Stimulated activated CD8-positive, alpha-beta memory T cell treated with anti-CD3 and anti-CD28 coated beads, Interleukin-12 subunit alpha, Interleukin-12 subunit beta, amount 100 ng/mL, for 24 hours (primary cell): ENCODE data around the gene NAAA.
"Not testable (repeated sequence)": the region's sequence is repeated elsewhere in the genome, so short reads cannot be mapped to it uniquely, and the experiment has no call there.

ENCODE experiments used
- DNase-seq: peaks from one replicate; pipeline ENCODE4 v3.0.0-alpha.2; 2020; ENCODE audit errors: extremely low read depth

Gene NAAA

GRCh38 chr4:75940692-75941253 lies at the start of gene NAAA:
NAAA (minus strand) TSS chr4:75941013; CDS start chr4:75940949, 64 bp downstream.
- peak; percentile 52 for DNase-seq

- DNase-seq = no peak
Measured at GRCh38 chr4:75989846-75990528, 49.2 kb upstream of the NAAA start.

- DNase-seq = no peak
Measured at GRCh38 chr4:75985116-75985515, 44.3 kb upstream of the NAAA start.

- DNase-seq = no peak
Measured at GRCh38 chr4:75980576-75980975, 39.8 kb upstream of the NAAA start.

- no peak for DNase-seq
Measured at GRCh38 chr4:75976177-75976576, 35.4 kb upstream of the NAAA start.

GRCh38 chr4:75973766-75974165 lies 33.0 kb upstream of the NAAA start:
- no peak for DNase-seq

GRCh38 chr4:75968084-75968483 lies 27.3 kb upstream of the NAAA start:
- DNase-seq = no peak

GRCh38 chr4:75963558-75963957 lies 22.7 kb upstream of the NAAA start:
- DNase-seq = no peak

- not testable (repeated sequence) for DNase-seq
Measured at GRCh38 chr4:75962072-75962471, 21.3 kb upstream of the NAAA start.

GRCh38 chr4:75958546-75958945 lies 17.7 kb upstream of the NAAA start:
- not testable (repeated sequence) for DNase-seq

GRCh38 chr4:75954811-75955210 lies 14.0 kb upstream of the NAAA start:
- DNase-seq = not testable (repeated sequence)

GRCh38 chr4:75953509-75953908 lies 12.7 kb upstream of the NAAA start:
- DNase-seq = no peak

- DNase-seq = no peak
Measured at GRCh38 chr4:75950213-75950815, 9.5 kb upstream of the NAAA start.

GRCh38 chr4:75948822-75949444 lies 8.1 kb upstream of the NAAA start:
- DNase-seq = no peak

- peak; percentile 51 for DNase-seq
Measured at GRCh38 chr4:75939890-75940691, 722 bp downstream of the NAAA start.

GRCh38 chr4:75935628-75936027 lies 5.2 kb downstream of the NAAA start:
- no peak for DNase-seq

GRCh38 chr4:75930152-75930551 lies 10.7 kb downstream of the NAAA start:
- no peak for DNase-seq

- not testable (repeated sequence) for DNase-seq
Measured at GRCh38 chr4:75924916-75925315, 15.9 kb downstream of the NAAA start.

GRCh38 chr4:75924309-75924827 lies 16.4 kb downstream of the NAAA start:
- no peak for DNase-seq

- DNase-seq = no peak
Measured at GRCh38 chr4:75922588-75922987, 18.2 kb downstream of the NAAA start.

- DNase-seq = no peak
Measured at GRCh38 chr4:75921910-75922309, 18.9 kb downstream of the NAAA start.

- DNase-seq = no peak
Measured at GRCh38 chr4:75920327-75920726, 20.5 kb downstream of the NAAA start.
